SU-DHL-6 (cell line): ENCODE measurements around the gene CGB5.
"Not testable (repeated sequence)": the region's sequence is repeated elsewhere in the genome, so short reads cannot be mapped to it uniquely, and the experiment has no call there.

ENCODE experiments used
- H2AFZ ChIP-seq: fragments of 200-600 bp; sonication (generic); 2 replicates; pipeline ENCODE4 v1.6.1; 2014; ENCODE audit warnings: low read depth, mild to moderate bottlenecking, moderate library complexity, mixed read lengths, antibody characterized with exemption, low read length; ENCODE audit not compliant: severe bottlenecking
- H3F3A ChIP-seq: fragments of 200-600 bp; shearing (Covaris generic); 2 replicates; pipeline ENCODE4 v1.6.0; 2016; ENCODE audit warnings: antibody characterized with exemption, mild to moderate bottlenecking; ENCODE audit not compliant: insufficient read depth
- H3K27ac ChIP-seq: fragments of 200-600 bp; sonication (generic); 2 replicates; pipeline ENCODE4 v1.5.1; 2016; ENCODE audit warnings: low read depth, mild to moderate bottlenecking, low read length, moderate library complexity, mixed read lengths
- H3K27me3 ChIP-seq: fragments of 200-600 bp; sonication (generic), shearing (Covaris generic); 2 replicates; pipeline ENCODE4 v1.6.0; 2014; ENCODE audit warnings: mild to moderate bottlenecking, low read length
- H3K36me3 ChIP-seq: fragments of 200-600 bp; sonication (generic); 2 replicates; pipeline ENCODE4 v1.6.1; 2014; ENCODE audit warnings: mild to moderate bottlenecking, low read length, mixed read lengths
- H3K4me2 ChIP-seq: fragments of 300-600, 200-600 bp; shearing (Covaris generic), sonication (generic); 2 replicates; pipeline ENCODE4 v1.6.0; 2014; ENCODE audit warnings: low read length, low read depth, mild to moderate bottlenecking; ENCODE audit not compliant: poor library complexity, severe bottlenecking
- H3K4me3 ChIP-seq: fragments of 200-600 bp; sonication (generic); 2 replicates; pipeline ENCODE4 v1.5.1; 2014; ENCODE audit warnings: antibody characterized with exemption, low read length, mild to moderate bottlenecking, mixed read lengths; ENCODE audit not compliant: insufficient read depth, poor library complexity, severe bottlenecking
- H3K79me2 ChIP-seq: fragments of 200-600 bp; sonication (generic); 2 replicates; pipeline ENCODE4 v1.6.1; 2014; ENCODE audit warnings: mild to moderate bottlenecking, low read length, moderate library complexity; ENCODE audit not compliant: insufficient read depth
- H3K9ac ChIP-seq: fragments of 200-600 bp; sonication (generic); 2 replicates; pipeline ENCODE4 v1.7.0; 2014; ENCODE audit warnings: mild to moderate bottlenecking, low read length
- H3K9me2 ChIP-seq: fragments of 200-600 bp; sonication (generic); replicated peaks from 2 replicates; pipeline ENCODE4 v1.6.1; 2014; ENCODE audit warnings: low read length; ENCODE audit not compliant: insufficient read depth
- H3K9me3 ChIP-seq: fragments of 200-600 bp; sonication (generic); 2 replicates; pipeline ENCODE4 v1.6.1; 2014; ENCODE audit warnings: low read length, mixed read lengths; ENCODE audit not compliant: insufficient read depth
- H4K20me1 ChIP-seq: fragments of 200-600 bp; sonication (generic); 2 replicates; pipeline ENCODE4 v1.6.1; 2014; ENCODE audit warnings: low read depth, mild to moderate bottlenecking, antibody characterized with exemption, low read length, moderate library complexity, mixed read lengths
- CTCF ChIP-seq: fragments of 200-600 bp; sonication (generic); IDR thresholded peaks from one replicate; pipeline ENCODE4 v1.5.1; 2017; ENCODE audit warnings: antibody characterized with exemption, mild to moderate bottlenecking, low read length, moderate library complexity; ENCODE audit not compliant: insufficient read depth, poor library complexity, severe bottlenecking
- EZH2phosphoT487 ChIP-seq: fragments of 200-600 bp; sonication (generic), shearing (Covaris generic); conservative IDR thresholded peaks from 2 replicates; pipeline ENCODE4 v1.6.1; 2018; ENCODE audit warnings: mild to moderate bottlenecking, antibody characterized with exemption, low read length, moderate library complexity, mixed read lengths

Gene CGB5

GRCh38 chr19:49043548-49043947 lies at the start of gene CGB5:
Gene CGB5, plus strand, starts transcription at chr19:49043848. Its CDS starts 362 bp downstream, at chr19:49044210.
- H2AFZ ChIP-seq, H4K20me1 ChIP-seq, H3K27ac ChIP-seq, H3K4me3 ChIP-seq, H3K36me3 ChIP-seq, H3K4me2 ChIP-seq, H3K9me2 ChIP-seq, H3K9me3 ChIP-seq, H3F3A ChIP-seq, H3K79me2 ChIP-seq, H3K9ac ChIP-seq, H3K27me3 ChIP-seq: not testable (repeated sequence)

- peaks cover 50% of the 10 kb centered on the region for H3K79me2 ChIP-seq
- H3K4me2 ChIP-seq, result peak overlapping the region; percentile 78
- H3K9ac ChIP-seq, result peak overlapping the region; percentile 92
- H3K27me3 ChIP-seq, result no peaks in the 10 kb centered on the region
- no peaks in the 10 kb centered on the region for H3F3A ChIP-seq
- peak overlapping the region; percentile 89 for H3K27ac ChIP-seq
- no peak for TF ChIP-seq CTCF
- no peak for TF ChIP-seq EZH2phosphoT487
- no peaks in the 10 kb centered on the region for H3K9me2 ChIP-seq
- H3K9me3 ChIP-seq, result no peaks in the 10 kb centered on the region
- no peaks in the 10 kb centered on the region for H3K36me3 ChIP-seq
- peak overlapping the region; percentile 74 for H2AFZ ChIP-seq
- peak overlapping the region; percentile 95 for H3K4me3 ChIP-seq
- H4K20me1 ChIP-seq, result no peaks in the 10 kb centered on the region
These were observed 49.6 kb upstream of the CGB5 start for GRCh38 chr19:48994035-48994386.

- Histone ChIP-seq H3F3A (no peaks in the 10 kb centered on the region), H3K79me2 (peaks cover 41% of the 10 kb centered on the region), H3K9ac (no peak overlapping the region), H3K4me2 (no peak overlapping the region), H3K36me3 (no peaks in the 10 kb centered on the region), H3K27ac (no peak overlapping the region), H3K9me2 (no peaks in the 10 kb centered on the region), H3K4me3 (no peak overlapping the region), H2AFZ (no peak overlapping the region), H3K9me3 (no peaks in the 10 kb centered on the region), H3K27me3 (no peaks in the 10 kb centered on the region), H4K20me1 (no peaks in the 10 kb centered on the region)
- TF ChIP-seq EZH2phosphoT487 (no peak), CTCF (peak; percentile 43)
These were observed 45.7 kb upstream of the CGB5 start for GRCh38 chr19:48997972-48998371.

- no peak for TF ChIP-seq EZH2phosphoT487
- TF ChIP-seq CTCF, result peak; percentile 80
- H3K79me2 ChIP-seq, result peaks cover 30% of the 10 kb centered on the region
- no peaks in the 10 kb centered on the region for H3K27me3 ChIP-seq
- H3F3A ChIP-seq, result no peaks in the 10 kb centered on the region
- no peaks in the 10 kb centered on the region for H3K9me3 ChIP-seq
- H3K36me3 ChIP-seq, result no peaks in the 10 kb centered on the region; the same call in 1 of the 2 replicates
- H3K4me3 ChIP-seq, result no peak overlapping the region
- H4K20me1 ChIP-seq, result no peaks in the 10 kb centered on the region
- H3K4me2 ChIP-seq, result no peak overlapping the region
- H3K9ac ChIP-seq, result no peak overlapping the region
- no peak overlapping the region for H3K27ac ChIP-seq
- H3K9me2 ChIP-seq, result no peaks in the 10 kb centered on the region
- no peak overlapping the region for H2AFZ ChIP-seq
These were observed 43.9 kb upstream of the CGB5 start for GRCh38 chr19:48999481-49000325.
